Fibroblast of pulmonary artery (primary cell): ENCODE data around the gene ATP23.
A peak's percentile ranks its signal among the peaks of the same experiment; 100 is the strongest.

ENCODE experiments used
- DNase-seq: peaks from one replicate; pipeline ENCODE4 v3.0.0-alpha.2; 2010; ENCODE audit warnings: low read depth
- H3K4me3 ChIP-seq: replicated peaks from 2 replicates; pipeline ENCODE4 v1.5.1; 2011; ENCODE audit warnings: low read depth, mild to moderate bottlenecking, control low read depth, low read length, moderate library complexity
- TF ChIP-seq, protein P1 (sequence below): IDR thresholded peaks from 2 replicates; pipeline ENCODE4 v1.5.1; 2011; ENCODE audit warnings: mild to moderate bottlenecking, control low read depth, low read length, inconsistent platforms; ENCODE audit errors: missing control alignments

Gene ATP23

DNA sequence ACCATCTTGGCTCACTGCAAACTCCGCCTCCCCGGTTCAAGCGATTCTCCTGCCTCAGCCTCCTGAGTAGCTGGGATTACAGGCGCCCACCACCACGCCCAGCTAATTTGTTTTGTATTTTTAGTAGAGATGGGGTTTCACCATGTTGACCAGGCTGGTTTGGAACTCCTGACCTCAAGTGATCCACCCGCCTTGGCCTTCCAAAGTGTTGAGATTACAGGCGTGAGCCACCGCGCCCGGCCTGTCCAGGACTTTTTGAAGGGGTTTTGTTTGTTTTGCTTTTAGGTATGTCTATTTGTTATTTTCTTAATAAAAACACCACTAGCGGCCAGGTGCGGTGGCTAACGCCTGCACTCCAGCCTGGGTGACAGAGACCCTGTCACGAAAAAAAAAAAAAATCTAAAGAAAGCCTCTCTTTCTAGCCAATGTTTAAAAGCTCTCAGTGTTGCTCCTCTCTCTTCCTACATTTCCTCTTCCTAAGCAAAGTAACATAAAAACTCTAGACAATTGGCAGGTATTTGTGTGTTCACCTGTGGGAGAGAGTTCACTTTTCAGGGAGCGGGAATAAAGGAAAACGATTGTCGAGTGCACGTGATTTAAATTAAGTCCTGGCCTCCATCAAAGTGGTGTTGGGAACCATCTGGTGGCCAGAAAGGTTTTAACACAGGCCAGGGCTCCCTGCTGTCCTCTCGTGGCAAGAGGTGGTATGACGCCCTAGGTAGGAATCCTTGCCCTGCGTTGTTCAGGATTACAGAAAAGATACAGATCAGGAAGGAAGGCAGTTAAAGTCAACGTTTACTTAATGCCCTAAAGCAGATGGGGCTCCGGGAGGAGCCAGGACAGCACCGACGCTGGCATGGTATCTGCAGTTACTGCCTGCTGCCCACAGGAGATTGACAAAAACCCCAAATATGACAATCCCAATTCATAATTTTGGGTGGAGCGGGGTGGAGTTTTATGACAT lies 36.2 kb upstream of the ATP23 start:
- TF ChIP-seq, protein P1, sequence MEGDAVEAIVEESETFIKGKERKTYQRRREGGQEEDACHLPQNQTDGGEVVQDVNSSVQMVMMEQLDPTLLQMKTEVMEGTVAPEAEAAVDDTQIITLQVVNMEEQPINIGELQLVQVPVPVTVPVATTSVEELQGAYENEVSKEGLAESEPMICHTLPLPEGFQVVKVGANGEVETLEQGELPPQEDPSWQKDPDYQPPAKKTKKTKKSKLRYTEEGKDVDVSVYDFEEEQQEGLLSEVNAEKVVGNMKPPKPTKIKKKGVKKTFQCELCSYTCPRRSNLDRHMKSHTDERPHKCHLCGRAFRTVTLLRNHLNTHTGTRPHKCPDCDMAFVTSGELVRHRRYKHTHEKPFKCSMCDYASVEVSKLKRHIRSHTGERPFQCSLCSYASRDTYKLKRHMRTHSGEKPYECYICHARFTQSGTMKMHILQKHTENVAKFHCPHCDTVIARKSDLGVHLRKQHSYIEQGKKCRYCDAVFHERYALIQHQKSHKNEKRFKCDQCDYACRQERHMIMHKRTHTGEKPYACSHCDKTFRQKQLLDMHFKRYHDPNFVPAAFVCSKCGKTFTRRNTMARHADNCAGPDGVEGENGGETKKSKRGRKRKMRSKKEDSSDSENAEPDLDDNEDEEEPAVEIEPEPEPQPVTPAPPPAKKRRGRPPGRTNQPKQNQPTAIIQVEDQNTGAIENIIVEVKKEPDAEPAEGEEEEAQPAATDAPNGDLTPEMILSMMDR, result no peak
- peak; percentile 93 for DNase-seq
- no peak overlapping the region for H3K4me3 ChIP-seq

GRCh38 chr12:57905812-57906475 lies 35.4 kb upstream of the ATP23 start:
- TF ChIP-seq, protein P1, result no peak
- DNase-seq, result no peak
- H3K4me3 ChIP-seq, result no peak overlapping the region

GRCh38 chr12:57906821-57907220 lies 34.5 kb upstream of the ATP23 start:
- DNase-seq, result no peak
- no peak overlapping the region for H3K4me3 ChIP-seq
- TF ChIP-seq, protein P1, result no peak

- no peak overlapping the region for H3K4me3 ChIP-seq
- DNase-seq, result no peak
- TF ChIP-seq, protein P1, result no peak
Observed at GRCh38 chr12:57907281-57907680, 34.1 kb upstream of the ATP23 start.

- no peak for DNase-seq
- TF ChIP-seq, protein P1, result no peak
- no peak overlapping the region for H3K4me3 ChIP-seq
Observed at GRCh38 chr12:57908511-57908910, 32.9 kb upstream of the ATP23 start.

- H3K4me3 ChIP-seq, result no peak overlapping the region
- TF ChIP-seq, protein P1, result no peak
- DNase-seq, result no peak
Observed at GRCh38 chr12:57909056-57909455, 32.3 kb upstream of the ATP23 start.
